GM13976 (cell line): Measurements from ENCODE around the gene DSCAM.

Source experiments
- DNase-seq: peaks from one replicate; pipeline ENCODE4 v3.0.0; 2012; ENCODE audit warnings: low spot score
- in situ Hi-C: fragments of 300-500 bp; cut with MboI; formaldehyde crosslinking; loops from one replicate; pipeline ENCODE4 v1.12.0; 2022; ENCODE audit warnings: low sequenced_read_pairs, mixed read lengths, inconsistent platforms; ENCODE audit not compliant: unreplicated experiment
- TF ChIP-seq, protein P1 (sequence below): IDR thresholded peaks from 2 replicates; pipeline ENCODE4 v1.5.1; 2012; ENCODE audit warnings: borderline replicate concordance, mild to moderate bottlenecking; ENCODE audit not compliant: insufficient read depth; ENCODE audit errors: extremely low read depth, missing control alignments, control extremely low read depth

Gene DSCAM

DNA sequence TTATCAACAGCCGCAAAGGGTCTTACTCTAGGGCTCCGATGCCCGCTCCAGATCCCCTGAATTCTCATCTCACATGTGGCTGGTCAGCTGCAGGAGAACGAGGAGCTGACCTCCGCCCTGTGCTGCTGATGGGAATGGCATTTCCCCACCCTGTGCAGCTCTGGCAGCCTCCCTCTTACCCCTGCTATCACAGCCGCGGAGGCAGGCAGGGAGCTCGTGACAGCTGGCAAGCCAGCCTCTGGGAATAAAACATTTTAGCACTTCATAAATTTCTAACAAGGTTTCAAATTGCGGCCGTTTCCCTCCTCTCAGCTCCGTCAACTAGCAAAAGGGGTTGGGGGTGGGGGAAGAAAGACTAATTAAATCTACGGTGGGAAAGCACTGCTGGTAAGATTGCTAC is 81.1 kb downstream of the DSCAM start:
- DNase-seq, result no peak
- in situ Hi-C loops, result no loop called here

DNA sequence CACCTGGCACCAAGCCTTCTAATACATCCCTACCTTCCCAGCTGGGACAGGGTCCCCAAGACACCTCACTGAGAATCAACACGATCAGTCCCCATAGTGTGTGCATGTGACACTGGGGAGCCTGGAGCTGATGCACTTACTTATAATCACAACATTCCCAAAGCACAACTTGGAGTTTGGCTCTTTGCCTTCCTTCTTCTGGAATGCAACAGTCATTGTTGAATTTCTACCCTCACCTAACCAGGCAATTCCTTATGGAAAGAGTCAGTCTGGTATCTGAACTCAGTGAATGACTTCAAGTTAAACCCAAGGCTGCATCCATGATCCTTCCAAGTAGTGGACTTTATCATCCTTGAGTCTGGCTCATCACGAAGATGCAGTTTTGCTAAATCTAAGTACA is 86.1 kb downstream of the DSCAM start:
- TF ChIP-seq, protein P1, sequence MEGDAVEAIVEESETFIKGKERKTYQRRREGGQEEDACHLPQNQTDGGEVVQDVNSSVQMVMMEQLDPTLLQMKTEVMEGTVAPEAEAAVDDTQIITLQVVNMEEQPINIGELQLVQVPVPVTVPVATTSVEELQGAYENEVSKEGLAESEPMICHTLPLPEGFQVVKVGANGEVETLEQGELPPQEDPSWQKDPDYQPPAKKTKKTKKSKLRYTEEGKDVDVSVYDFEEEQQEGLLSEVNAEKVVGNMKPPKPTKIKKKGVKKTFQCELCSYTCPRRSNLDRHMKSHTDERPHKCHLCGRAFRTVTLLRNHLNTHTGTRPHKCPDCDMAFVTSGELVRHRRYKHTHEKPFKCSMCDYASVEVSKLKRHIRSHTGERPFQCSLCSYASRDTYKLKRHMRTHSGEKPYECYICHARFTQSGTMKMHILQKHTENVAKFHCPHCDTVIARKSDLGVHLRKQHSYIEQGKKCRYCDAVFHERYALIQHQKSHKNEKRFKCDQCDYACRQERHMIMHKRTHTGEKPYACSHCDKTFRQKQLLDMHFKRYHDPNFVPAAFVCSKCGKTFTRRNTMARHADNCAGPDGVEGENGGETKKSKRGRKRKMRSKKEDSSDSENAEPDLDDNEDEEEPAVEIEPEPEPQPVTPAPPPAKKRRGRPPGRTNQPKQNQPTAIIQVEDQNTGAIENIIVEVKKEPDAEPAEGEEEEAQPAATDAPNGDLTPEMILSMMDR, result no peak
- in situ Hi-C loops, result no loop called here
- DNase-seq, result no peak

More for the DNA sequence above, 81.1 kb downstream of the DSCAM start:
- TF ChIP-seq, protein P1, result no peak

GRCh38 chr21:40759061-40759460 is 87.9 kb downstream of the DSCAM start:
- TF ChIP-seq, protein P1, result no peak
- DNase-seq, result no peak
- in situ Hi-C loops, result no loop called here

DNA sequence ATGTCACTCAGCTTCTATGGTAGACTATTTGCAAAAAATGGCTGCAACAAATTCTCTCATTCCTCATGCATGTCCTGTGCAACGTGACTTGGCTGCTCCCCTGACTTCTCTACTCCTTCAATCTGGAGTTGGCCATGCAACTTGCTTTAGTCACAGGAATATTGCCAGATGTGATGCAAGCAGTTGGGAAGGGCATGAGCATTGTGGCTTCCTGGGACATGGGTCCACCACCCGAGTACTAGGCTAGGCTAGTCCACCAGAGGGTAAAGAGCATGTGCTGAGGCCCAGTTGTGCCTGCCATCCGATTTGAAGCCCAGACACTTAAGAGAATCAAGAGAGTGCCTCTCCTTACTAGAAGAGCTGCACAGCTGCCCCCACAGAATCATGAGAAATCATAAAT is 89.6 kb downstream of the DSCAM start:
- no peak for DNase-seq
- in situ Hi-C loops, result no loop called here
- TF ChIP-seq, protein P1, result no peak

- TF ChIP-seq, protein P1, result no peak
- in situ Hi-C loops, result no loop called here
- DNase-seq, result no peak
These were observed 92.5 kb downstream of the DSCAM start for GRCh38 chr21:40754466-40754865.

DNA sequence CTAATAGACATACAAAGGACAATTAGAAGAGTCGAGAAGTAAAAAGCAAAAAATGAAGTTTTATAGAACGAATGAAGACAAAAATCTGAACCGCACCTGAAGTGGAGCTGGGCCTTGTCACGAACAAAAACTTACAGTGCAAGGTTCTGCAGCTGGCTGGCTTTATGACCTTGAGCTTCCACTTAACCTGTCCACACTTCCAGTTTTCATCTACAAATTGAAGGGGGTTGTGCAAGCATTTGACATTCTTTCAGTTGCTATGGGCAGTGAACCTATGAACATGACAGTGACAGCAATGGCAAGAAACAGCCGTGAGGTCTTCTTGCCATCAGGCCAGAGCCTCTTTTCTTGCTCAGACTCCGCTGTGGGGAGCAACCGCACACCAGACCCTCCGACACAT is 93.2 kb downstream of the DSCAM start:
- TF ChIP-seq, protein P1, result no peak
- DNase-seq, result no peak
- in situ Hi-C loops, result no loop called here

GRCh38 chr21:40752125-40752524 is 94.8 kb downstream of the DSCAM start:
- DNase-seq, result no peak
- TF ChIP-seq, protein P1, result no peak
- in situ Hi-C loops, result no loop called here
